ENCODE measurements around the gene ABHD6. TPM values are rescaled to one million over a fixed set of nuclear protein-coding genes. Genes with fewer than 3 reads are reported as not detected.

ABHD6 gene
- total RNA-seq, 1 experiment from 2014 or later = 3.4 TPM

- Mint-ChIP-seq H3K36me3 (ENCODE audit: insufficient read depth, unreplicated experiment) (peaks cover 7% of the 10 kb centered on the region), H3K27me3 (ENCODE audit: insufficient read depth, unreplicated experiment) (no peaks in the 10 kb centered on the region), H3K9me3 (ENCODE audit: unreplicated experiment) (no peaks in the 10 kb centered on the region), H3K4me1 (ENCODE audit: insufficient read depth, unreplicated experiment) (peaks cover 1% of the 10 kb centered on the region), H3K4me3 (ENCODE audit: unreplicated experiment) (no peak overlapping the region), H3K27ac (ENCODE audit: low read depth, unreplicated experiment) (no peak overlapping the region)
- CTCF ChIA-PET = interaction anchor here (2.4 kb wide), 1 partner anchor 8 kb away, joined by 13 read pairs; no protein-coding TSS in a partner anchor
- BruUV-seq (replicated peaks) = no TSS peak
- POLR2A ChIA-PET = interaction anchor here (0.6 kb wide), 1 partner anchor 102 kb away, joined by 3 read pairs; no protein-coding TSS in a partner anchor
- no peak for DNase-seq (ENCODE audit: unreplicated experiment)
- intact Hi-C loops (cut with micrococcal nuclease) = no loop called here
- TF ChIP-seq CTCF (IDR thresholded peaks at IDR 0.05; ENCODE audit: unreplicated experiment) = no peak
These were observed 91.7 kb downstream of the ABHD6 start for GRCh38 chr3:58329150-58329921.

- no peak for TF ChIP-seq CTCF (IDR thresholded peaks at IDR 0.05; ENCODE audit: unreplicated experiment)
- BruUV-seq (replicated peaks) = no TSS peak
- no peak overlapping the region for H3K4me3 Mint-ChIP-seq (ENCODE audit: unreplicated experiment)
- ChIA-PET POLR2A (interaction anchor here (0.6 to 1.0 kb wide), 3 partner anchors 15 to 207 kb away, joined by 3 read pairs; partner anchors contain the start of gene ACOX2), CTCF (interaction anchor here (0.5 to 2.4 kb wide), 5 partner anchors 9 to 201 kb away, joined by 3 to 13 read pairs (median 3); no protein-coding TSS in a partner anchor)
- H3K36me3 Mint-ChIP-seq (ENCODE audit: insufficient read depth, unreplicated experiment) = peaks cover 13% of the 10 kb centered on the region
- H3K27me3 Mint-ChIP-seq (ENCODE audit: insufficient read depth, unreplicated experiment) = no peaks in the 10 kb centered on the region
- no peak for DNase-seq (ENCODE audit: unreplicated experiment)
- intact Hi-C loops (cut with micrococcal nuclease) = no loop called here
- H3K27ac Mint-ChIP-seq (ENCODE audit: low read depth, unreplicated experiment) = no peak overlapping the region
- H3K9me3 Mint-ChIP-seq (ENCODE audit: unreplicated experiment) = no peaks in the 10 kb centered on the region
- peaks cover 7% of the 10 kb centered on the region for H3K4me1 Mint-ChIP-seq (ENCODE audit: insufficient read depth, unreplicated experiment)
These were observed 92.4 kb downstream of the ABHD6 start for GRCh38 chr3:58329922-58330413.

- intact Hi-C loops (cut with micrococcal nuclease) = no loop called here
- ChIA-PET POLR2A (interaction anchor here (0.9 to 6.6 kb wide), 2 partner anchors 25 to 79 kb away, joined by 7 to 54 read pairs; partner anchors contain the start of genes HTD2 and RPP14), CTCF (interaction anchor here (0.9 to 1.1 kb wide), 4 partner anchors 70 to 159 kb away, joined by 3 to 4 read pairs (median 3); no protein-coding TSS in a partner anchor)
- Mint-ChIP-seq H3K9me3 (ENCODE audit: unreplicated experiment) (no peaks in the 10 kb centered on the region), H3K27me3 (ENCODE audit: insufficient read depth, unreplicated experiment) (no peaks in the 10 kb centered on the region), H3K4me3 (ENCODE audit: unreplicated experiment) (peak overlapping the region; percentile 78), H3K36me3 (ENCODE audit: insufficient read depth, unreplicated experiment) (peaks cover 21% of the 10 kb centered on the region), H3K4me1 (ENCODE audit: insufficient read depth, unreplicated experiment) (peaks cover 22% of the 10 kb centered on the region), H3K27ac (ENCODE audit: low read depth, unreplicated experiment) (no peak overlapping the region)
- TF ChIP-seq CTCF (IDR thresholded peaks at IDR 0.05; ENCODE audit: unreplicated experiment) = no peak
- DNase-seq (ENCODE audit: unreplicated experiment) = no peak
- BruUV-seq (replicated peaks) = no TSS peak
These were observed 94.1 kb downstream of the ABHD6 start for GRCh38 chr3:58331593-58332152.

Measured in MCF 10A (cell line).